Lung (tissue), 12 donors: ENCODE results near the gene RBM10. TPM values are rescaled to one million over a fixed set of nuclear protein-coding genes. Genes with fewer than 3 reads are reported as not detected.

Source experiments
- ATAC-seq: fragments of 200-7000 bp; cut with Tn5 transposase; one replicate; pipeline ENCODE4 v1.9.1; 2020; ENCODE audit warnings: moderate number of reproducible peaks; ENCODE audit not compliant: insufficient read depth, low FRiP score
- DNase-seq, 3 donors: peaks; one replicate each; pipeline ENCODE4 v3.0.0-alpha.2; 2013 to 2017
- H3K27ac ChIP-seq, 2 donors: one replicate each; pipeline ENCODE4 v1.5.1; 2013; ENCODE audit warnings: mild to moderate bottlenecking in 2 of 2, moderate library complexity in 2 of 2, control low read depth in 1 of 2, inconsistent platforms in 1 of 2, low read depth in 1 of 2, low read length in 1 of 2
- H3K27me3 ChIP-seq, 3 donors: one replicate each; pipeline ENCODE4 v1.5.1; 2013; ENCODE audit warnings: low read length in 2 of 3; ENCODE audit not compliant: control insufficient read depth in 3 of 3, insufficient read depth in 3 of 3
- H3K36me3 ChIP-seq, 4 donors: one replicate each; pipeline ENCODE4 v1.5.1; 2013; ENCODE audit warnings: low read length in 4 of 4, mild to moderate bottlenecking in 1 of 4, moderate library complexity in 1 of 4; ENCODE audit not compliant: control insufficient read depth in 4 of 4, insufficient read depth in 4 of 4
- H3K4me1 ChIP-seq, 5 donors: one replicate each; pipeline ENCODE4 v1.5.1; 2013; ENCODE audit warnings: low read length in 5 of 5, mild to moderate bottlenecking in 2 of 5, moderate library complexity in 1 of 5; ENCODE audit not compliant: control insufficient read depth in 5 of 5, insufficient read depth in 5 of 5
- H3K4me3 ChIP-seq: one replicate; pipeline ENCODE4 v1.5.1; 2013; ENCODE audit warnings: mild to moderate bottlenecking, control low read depth, moderate library complexity
- H3K9ac ChIP-seq, 2 donors: one replicate each; pipeline ENCODE4 v1.5.1; 2013; ENCODE audit warnings: low read length in 2 of 2, control low read depth in 1 of 2; ENCODE audit not compliant: insufficient read depth in 1 of 2
- H3K9me3 ChIP-seq, 4 donors: one replicate each; pipeline ENCODE4 v1.5.1; 2013; ENCODE audit warnings: low read length in 3 of 4, mild to moderate bottlenecking in 1 of 4, moderate library complexity in 1 of 4; ENCODE audit not compliant: control insufficient read depth in 4 of 4, insufficient read depth in 3 of 4
- CTCF ChIP-seq: IDR thresholded peaks from 2 replicates; pipeline ENCODE4 v1.5.1; 2012; ENCODE audit warnings: mild to moderate bottlenecking; ENCODE audit errors: control extremely low read depth, extremely low read depth
- WGBS, 2 donors: extraction: QIAGEN DNeasy Blood & Tissue Kit; methylation state at CpG; one replicate each; pipeline ENCODE4 v1.1.7; 2013; 5-methylcytosine and 5-hydroxymethylcytosine counted together
- polyA plus RNA-seq, 2 donors: library from polyadenylated mRNA; stranded (reverse); fragments of 200-250 nt; gene quantifications; one replicate each; pipeline ENCODE4 v1.2.1, GENCODE V29; 2013
- total RNA-seq, 2 donors: library from RNA; depleted of rRNA in 1 of 2; stranded (reverse); fragments of >200 nt in 1 of 2; gene quantifications; one replicate each; pipeline ENCODE4 v1.2.1, GENCODE V29; 2014 to 2021
- donor health status: control.
- donor health status: control.
- donor health status: Bipolar disorder and iron deficiency.
- donor health status: healthy.
- donor health status: DM: yes; HTN: yes; CAD: no.

RBM10 gene
- total and polyA plus RNA-seq, 4 donors = 22.2 to 38.6 (median 30.5) TPM

- WGBS, 2 donors = 88% methylated on average over 4 to 9 of the region's 9 CpGs
- no peak for DNase-seq
Observed at GRCh38 chrX:47182106-47182700, 37.2 kb downstream of the RBM10 start.

GRCh38 chrX:47184486-47184885 is 39.5 kb downstream of the RBM10 start:
- Histone ChIP-seq H3K9me3 (no peaks in the 10 kb centered on the region), H3K36me3 (peaks cover 0 to 32% (median 4%) of the 10 kb centered on the region in 4 donors), H3K9ac (no peak overlapping the region), H3K4me3 (no peak overlapping the region), H3K27me3 (peaks cover 0 to 34% (median 11%) of the 10 kb centered on the region in 3 donors), H3K27ac (no peak overlapping the region), H3K4me1 (no peaks in the 10 kb centered on the region)
- 87 to 98% methylated on average over 4 of the region's 4 CpGs for WGBS, 2 donors
- no peak for TF ChIP-seq CTCF
- DNase-seq = no peak
- no peak for ATAC-seq

More at GRCh38 chrX:47182106-47182700, 37.2 kb downstream of the RBM10 start:
- Histone ChIP-seq H3K36me3 (peaks cover 0 to 41% (median 4%) of the 10 kb centered on the region in 4 donors), H3K4me3 (no peak overlapping the region), H3K27me3 (peaks cover 0 to 38% (median 6%) of the 10 kb centered on the region in 3 donors), H3K9me3 (no peaks in the 10 kb centered on the region), H3K4me1 (no peaks in the 10 kb centered on the region), H3K27ac (no peak overlapping the region), H3K9ac (no peak overlapping the region)
- TF ChIP-seq CTCF = no peak
- no peak for ATAC-seq

- WGBS, 2 donors = 84 to 96% methylated on average over 13 to 17 of the region's 17 CpGs
- DNase-seq (no peak), ATAC-seq (no peak)
- Histone ChIP-seq H3K36me3 (peaks cover 0 to 28% (median 3%) of the 10 kb centered on the region in 4 donors), H3K9ac (no peak overlapping the region), H3K27ac (no peak overlapping the region), H3K27me3 (peaks cover 0 to 34% (median 12%) of the 10 kb centered on the region in 3 donors), H3K9me3 (no peaks in the 10 kb centered on the region), H3K4me1 (no peaks in the 10 kb centered on the region), H3K4me3 (no peak overlapping the region)
- no peak for TF ChIP-seq CTCF
Observed at GRCh38 chrX:47185241-47185640, 40.2 kb downstream of the RBM10 start.
